IPS DF 4.7 (cell line): ENCODE data around the gene FAM234B.

Experiments used
- DNase-seq: peaks from one replicate; pipeline ENCODE4 v3.0.0-alpha.2; 2013; ENCODE audit warnings: low spot score; ENCODE audit errors: extremely low read depth

FAM234B gene

GRCh38 chr12:13044002-13044905, at the start of gene FAM234B:
FAM234B (plus strand) TSS chr12:13044381; CDS start chr12:13044404, 23 bp downstream.
- no peak for DNase-seq

- no peak for DNase-seq
These were observed 49.1 kb upstream of the FAM234B start for GRCh38 chr12:12995088-12995487.

- DNase-seq, result no peak
These were observed 48.0 kb upstream of the FAM234B start for GRCh38 chr12:12996209-12996608.

- DNase-seq, result no peak
These were observed 47.0 kb upstream of the FAM234B start for GRCh38 chr12:12997156-12997555.

DNA sequence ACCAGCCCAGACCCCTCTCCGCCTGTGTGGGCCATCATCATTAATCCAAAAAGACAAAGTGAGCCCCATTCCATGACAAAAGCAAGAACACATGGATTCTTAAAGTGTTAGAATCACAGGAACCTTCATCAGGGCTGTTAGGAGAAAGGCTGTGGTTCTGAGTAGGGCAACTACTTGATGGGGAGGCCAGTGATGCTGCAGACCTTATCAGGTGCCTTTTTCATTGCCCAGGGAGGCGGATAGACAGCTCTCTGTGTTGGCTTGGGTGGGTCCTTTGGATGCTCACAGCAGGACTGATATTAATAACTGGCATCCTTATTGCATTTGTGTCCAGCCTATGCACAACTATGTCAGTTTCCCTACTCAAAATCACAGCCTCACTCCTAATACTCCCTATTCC, 46.4 kb upstream of the FAM234B start:
- no peak for DNase-seq

DNA sequence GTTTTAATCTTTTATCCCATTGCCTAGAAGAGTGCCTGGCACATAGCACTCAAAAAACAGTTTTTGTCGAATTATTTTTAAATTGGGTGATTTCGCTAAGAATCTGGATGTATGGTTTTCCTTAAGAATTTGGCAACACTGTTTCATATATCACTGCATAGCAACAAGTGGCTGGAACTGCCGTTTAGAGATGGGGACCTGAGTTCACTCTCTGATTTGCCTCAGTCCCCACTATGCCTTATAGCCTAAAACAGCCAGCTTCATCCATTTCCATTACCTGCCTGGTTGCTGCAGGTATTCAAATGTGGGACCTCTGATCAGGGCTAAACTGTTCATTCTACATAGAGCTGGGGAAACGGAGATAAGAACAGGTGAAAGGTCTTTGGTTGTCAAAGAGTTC, 45.9 kb upstream of the FAM234B start:
- no peak for DNase-seq

GRCh38 chr12:12999271-12999958, 44.8 kb upstream of the FAM234B start:
- DNase-seq, result no peak

DNA sequence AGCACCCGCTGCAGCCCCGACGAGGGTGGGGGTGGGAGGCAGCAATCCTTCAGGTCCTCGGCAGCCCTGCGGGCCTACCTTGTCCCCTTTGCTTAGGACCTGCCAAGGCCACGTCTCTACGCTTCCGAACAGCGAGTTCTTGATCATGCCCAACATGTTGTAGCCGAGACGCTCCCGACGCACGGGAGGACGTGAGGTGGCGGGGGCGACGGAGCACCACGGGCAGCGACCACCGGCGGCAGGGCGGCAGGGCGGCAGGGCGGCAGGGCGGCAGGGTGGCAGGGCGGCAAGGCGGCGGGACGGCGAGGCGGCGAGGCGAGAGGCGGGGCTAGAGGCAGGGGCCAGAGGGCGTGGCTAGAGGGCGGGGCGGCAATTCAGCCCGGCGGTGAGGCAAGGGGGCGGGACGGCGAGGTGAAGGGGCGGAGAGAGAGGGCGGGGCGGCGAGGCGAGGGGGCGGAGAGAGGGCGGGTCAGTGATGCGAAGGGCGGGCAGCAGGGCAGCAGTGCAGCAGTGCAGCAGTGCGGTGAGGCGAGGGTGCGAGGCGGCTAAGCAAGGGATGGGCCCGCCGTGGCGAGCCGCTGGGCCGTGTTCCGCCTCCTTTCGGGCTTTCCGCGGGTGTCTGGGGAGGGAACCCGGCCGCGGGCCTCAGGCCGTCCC, 44.1 kb upstream of the FAM234B start, which contains the start of gene HEBP1:
Gene HEBP1 (minus strand): TSS at position 307 of the 657 bp plus-strand sequence. CDS start 151 bp downstream, at position 156.
- DNase-seq, result no peak

GRCh38 chr12:13000616-13000924, 43.6 kb upstream of the FAM234B start:
- no peak for DNase-seq

GRCh38 chr12:13000925-13001774, 43.0 kb upstream of the FAM234B start:
- DNase-seq, result no peak

DNA sequence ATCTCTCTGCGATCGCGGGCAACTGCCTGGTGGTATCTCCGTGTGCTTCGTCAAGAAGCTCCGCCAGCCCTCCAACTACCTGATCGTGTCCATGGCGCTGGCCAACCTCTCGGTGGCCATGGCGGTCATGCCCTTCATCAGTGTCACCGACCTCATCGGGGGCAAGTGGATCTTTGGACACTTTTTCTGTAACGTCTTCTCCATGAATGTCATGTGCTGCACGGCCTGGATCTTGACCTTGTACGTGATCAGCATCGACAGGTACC, 42.5 kb upstream of the FAM234B start:
- DNase-seq, result no peak

- DNase-seq, result no peak
These were observed 41.7 kb upstream of the FAM234B start for GRCh38 chr12:13002301-13003097.

DNA sequence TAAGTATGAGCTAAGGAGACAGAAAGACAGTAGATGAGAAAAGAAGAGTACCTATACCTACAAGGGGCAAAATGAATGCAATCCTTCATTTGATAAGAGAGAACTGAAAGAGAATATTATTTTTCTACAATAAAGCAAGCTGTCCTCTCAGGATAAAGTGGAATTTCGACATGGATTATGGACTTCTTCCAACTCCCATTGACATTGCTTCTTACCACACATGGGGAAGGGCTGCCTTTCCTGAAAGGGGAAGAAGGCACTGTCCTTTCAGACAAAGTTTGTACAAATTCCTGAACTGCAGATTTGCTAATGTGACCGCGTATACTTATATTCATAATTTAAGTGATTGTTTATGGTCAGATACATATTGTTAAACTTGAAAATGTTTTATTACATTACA, 39.8 kb upstream of the FAM234B start:
- no peak for DNase-seq

DNA sequence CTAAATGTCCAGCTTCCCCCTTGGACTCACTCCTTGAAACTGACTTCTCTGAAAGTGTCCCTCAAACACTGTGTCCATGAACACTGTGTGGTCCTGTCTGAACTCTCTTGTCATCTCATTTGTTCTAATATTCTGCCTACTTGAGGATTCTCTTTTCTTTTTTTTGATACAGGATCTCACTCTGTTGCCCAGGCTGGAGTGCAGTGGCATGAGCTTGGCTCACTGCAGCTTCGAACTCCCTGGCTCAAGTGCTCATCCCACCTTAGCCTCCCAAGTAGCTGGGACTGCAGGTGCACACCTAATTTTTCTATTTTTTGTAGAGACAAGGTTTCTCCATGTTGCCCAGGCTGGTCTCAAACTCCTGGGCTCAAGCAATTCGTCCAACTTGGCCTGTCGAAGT, 39.2 kb upstream of the FAM234B start:
- DNase-seq, result no peak

DNA sequence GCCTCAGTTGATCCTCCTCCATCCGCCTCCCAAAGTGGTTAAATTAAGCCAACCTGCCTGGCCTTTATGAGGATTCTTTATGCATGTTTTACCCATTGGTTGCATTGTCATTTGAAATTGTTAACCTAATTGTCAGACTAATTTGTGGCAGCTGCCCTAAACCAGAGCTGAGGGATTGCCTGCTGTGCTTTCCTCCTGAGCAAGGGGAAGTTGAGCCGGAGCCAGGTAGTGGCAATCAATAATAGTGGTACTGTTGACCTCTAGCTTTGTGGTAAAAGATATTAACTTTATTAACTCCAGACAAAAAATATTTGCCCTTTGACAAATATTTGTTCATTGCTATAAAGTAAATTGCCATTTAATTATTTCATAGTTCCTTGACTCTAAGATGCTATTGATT, 38.5 kb upstream of the FAM234B start:
- no peak for DNase-seq

DNA sequence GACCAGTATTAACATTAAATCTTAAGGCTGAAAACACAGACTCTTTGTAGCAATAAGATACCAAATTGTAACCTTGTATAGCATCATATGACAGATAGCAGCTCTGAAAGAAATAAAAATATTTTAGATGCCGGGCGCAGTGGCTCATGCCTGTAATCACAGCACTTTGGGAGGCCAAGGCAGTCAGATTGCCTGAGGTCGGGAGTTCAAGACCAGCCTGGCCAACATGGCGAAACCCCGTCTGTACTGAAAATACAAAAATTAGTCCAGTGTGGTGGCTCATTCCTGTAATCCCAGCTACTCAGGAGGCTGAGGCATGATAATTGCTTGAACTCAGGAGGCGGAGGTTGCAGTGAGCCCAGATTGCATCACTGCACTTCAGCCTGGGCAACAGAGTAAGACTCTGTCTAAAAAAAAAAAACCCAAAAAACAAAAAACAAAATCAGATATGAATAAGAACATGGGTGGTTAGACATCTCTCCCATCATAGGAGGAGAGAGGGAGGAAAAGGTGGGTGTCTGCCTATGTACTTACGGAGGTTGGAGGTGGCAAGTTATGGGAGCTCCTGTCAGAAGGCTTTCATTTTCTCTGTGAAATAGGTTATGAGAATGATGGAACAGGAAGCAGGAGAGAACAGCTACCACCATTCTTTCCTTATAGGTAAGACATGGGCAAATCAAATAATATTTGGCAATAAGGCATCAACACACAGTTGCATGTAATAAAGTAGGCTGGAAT, 36.5 kb upstream of the FAM234B start:
- DNase-seq, result no peak

- DNase-seq, result no peak
These were observed 35.3 kb upstream of the FAM234B start for GRCh38 chr12:13008741-13009380.

DNA sequence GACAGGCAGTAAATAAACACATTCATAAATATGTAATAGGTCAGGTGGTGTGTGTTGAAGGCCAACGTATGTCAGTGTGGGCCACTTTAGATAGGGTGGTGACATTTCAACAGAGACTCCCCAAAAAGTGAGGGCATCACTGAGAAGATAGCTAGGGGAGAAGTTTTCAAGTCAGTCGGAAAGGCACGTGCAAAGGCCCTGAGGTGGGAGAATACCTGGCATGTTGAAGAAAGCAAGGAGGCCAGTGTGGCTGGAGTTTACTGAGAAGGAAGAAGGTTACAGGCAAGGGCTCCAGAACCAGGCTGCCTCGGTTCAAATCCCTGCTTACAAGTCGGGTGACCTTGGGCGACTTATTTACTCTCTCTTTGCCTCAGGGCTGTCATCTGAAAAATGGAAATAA, 33.1 kb upstream of the FAM234B start:
- DNase-seq, result no peak

DNA sequence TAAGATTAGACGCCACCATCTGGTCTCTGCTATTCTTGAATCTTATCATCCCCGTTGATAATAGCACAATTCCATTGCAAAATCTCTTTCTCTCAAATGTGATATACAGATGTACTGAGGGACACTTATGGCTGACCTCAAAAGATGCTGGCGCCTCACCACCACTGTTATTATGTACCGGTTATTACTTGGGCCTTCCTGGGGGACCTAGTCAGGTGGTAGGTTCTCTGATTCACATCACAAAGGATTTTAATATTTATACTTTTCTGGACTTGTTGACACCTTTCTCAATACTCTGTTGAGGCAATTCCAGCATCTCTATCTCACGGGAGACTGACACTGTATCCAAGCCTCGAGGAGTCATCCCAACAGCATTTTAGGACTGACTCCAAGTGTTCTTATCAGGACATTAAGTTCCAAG, 21.3 kb upstream of the FAM234B start:
- DNase-seq, result no peak
